HG03159 (cell line): ENCODE measurements around the gene PDE10A.

ENCODE experiments used
- ATAC-seq: cut with Tn5 transposase; IDR thresholded peaks from one replicate; pipeline ENCODE4 v1.9.1; 2021; ENCODE audit warnings: mild to moderate bottlenecking, moderate library complexity; ENCODE audit not compliant: unreplicated experiment

Gene PDE10A

GRCh38 chr6:165426892-165427291, 236.1 kb downstream of the PDE10A start:
- no peak for ATAC-seq

GRCh38 chr6:165422192-165422591, 240.8 kb downstream of the PDE10A start:
- ATAC-seq = no peak

GRCh38 chr6:165417278-165417865, 245.7 kb downstream of the PDE10A start:
- ATAC-seq = no peak

- no peak for ATAC-seq
Measured at GRCh38 chr6:165404697-165405096, 258.3 kb downstream of the PDE10A start.

GRCh38 chr6:165404296-165404695, 258.7 kb downstream of the PDE10A start:
- no peak for ATAC-seq

- ATAC-seq = no peak
Measured at GRCh38 chr6:165403006-165403595, 259.9 kb downstream of the PDE10A start.

- ATAC-seq = no peak
Measured at GRCh38 chr6:165401092-165401491, 261.9 kb downstream of the PDE10A start.

- no peak for ATAC-seq
Measured at GRCh38 chr6:165390475-165390874, 272.6 kb downstream of the PDE10A start.

- no peak for ATAC-seq
Measured at GRCh38 chr6:165389534-165389933, 273.5 kb downstream of the PDE10A start.

GRCh38 chr6:165383323-165383722, 279.7 kb downstream of the PDE10A start:
- no peak for ATAC-seq

GRCh38 chr6:165376100-165376499, 286.9 kb downstream of the PDE10A start:
- no peak for ATAC-seq

GRCh38 chr6:165365371-165365770, 297.7 kb downstream of the PDE10A start:
- no peak for ATAC-seq

- ATAC-seq = no peak
Measured at GRCh38 chr6:165345700-165346099, 317.3 kb downstream of the PDE10A start.

GRCh38 chr6:165340532-165340931, 322.5 kb downstream of the PDE10A start:
- no peak for ATAC-seq

GRCh38 chr6:165325609-165326008, 337.4 kb downstream of the PDE10A start:
- no peak for ATAC-seq

GRCh38 chr6:165321555-165322145, 341.4 kb downstream of the PDE10A start:
- no peak for ATAC-seq

- no peak for ATAC-seq
Measured at GRCh38 chr6:165321150-165321549, 341.9 kb downstream of the PDE10A start.

GRCh38 chr6:165317723-165318122, 345.3 kb downstream of the PDE10A start:
- no peak for ATAC-seq

GRCh38 chr6:165308926-165309731, 353.9 kb downstream of the PDE10A start, which contains the start of gene C6orf118:
TSS of gene C6orf118 (minus strand) at chr6:165309605. CDS start at chr6:165309586, 19 bp downstream.
- ATAC-seq = no peak

- ATAC-seq = no peak
Measured at GRCh38 chr6:165306955-165307354, 356.1 kb downstream of the PDE10A start.

- no peak for ATAC-seq
Measured at GRCh38 chr6:165301372-165302246, 361.4 kb downstream of the PDE10A start.
